MM.1S (cell line): ENCODE results near the gene NUDT22.

Source experiments
- DNase-seq: peaks from one replicate; pipeline ENCODE4 v3.0.0-alpha.2; 2015
- H2AFZ ChIP-seq: fragments of 300-600 bp; sonication (generic); 2 replicates; pipeline ENCODE4 v1.6.0; 2016; ENCODE audit warnings: antibody characterized with exemption, low read length
- H3F3A ChIP-seq: fragments of 300-600 bp; sonication (generic); 2 replicates; pipeline ENCODE4 v1.6.1; 2016; ENCODE audit warnings: mild to moderate bottlenecking, antibody characterized with exemption, low read length, moderate library complexity, mixed read lengths; ENCODE audit not compliant: insufficient read depth
- H3K27ac ChIP-seq: fragments of 300-600 bp; sonication (generic); 2 replicates; pipeline ENCODE4 v1.5.1; 2016; ENCODE audit warnings: mild to moderate bottlenecking, low read length
- H3K27me3 ChIP-seq: fragments of 300-600 bp; sonication (generic); replicated peaks from 2 replicates; pipeline ENCODE4 v1.6.0; 2016; ENCODE audit warnings: low read length; ENCODE audit not compliant: insufficient read depth
- H3K36me3 ChIP-seq: fragments of 300-600 bp; sonication (generic); replicated peaks from 2 replicates; pipeline ENCODE4 v1.6.1; 2016; ENCODE audit warnings: mild to moderate bottlenecking, low read length, mixed read lengths; ENCODE audit not compliant: insufficient read depth
- H3K4me1 ChIP-seq: fragments of 300-600 bp; sonication (generic); 2 replicates; pipeline ENCODE4 v1.6.1; 2016; ENCODE audit warnings: low read length, mixed read lengths
- H3K4me2 ChIP-seq: fragments of 300-600 bp; sonication (generic); 2 replicates; pipeline ENCODE4 v1.6.0; 2016; ENCODE audit warnings: low read depth, low read length
- H3K4me3 ChIP-seq: fragments of 300-600 bp; sonication (generic); 2 replicates; pipeline ENCODE4 v1.5.1; 2016; ENCODE audit warnings: low read length, mixed read lengths
- H3K79me2 ChIP-seq: fragments of 300-600 bp; sonication (generic); 2 replicates; pipeline ENCODE4 v1.6.1; 2016; ENCODE audit warnings: mixed run types, low read length, mixed read lengths
- H3K9ac ChIP-seq: fragments of 300-600 bp; sonication (generic); 2 replicates; pipeline ENCODE4 v1.6.1; 2016; ENCODE audit warnings: low read length, mixed read lengths
- H3K9me2 ChIP-seq: fragments of 300-600 bp; sonication (generic); replicated peaks from 2 replicates; pipeline ENCODE4 v1.6.1; 2016; ENCODE audit warnings: mild to moderate bottlenecking, low read length, mixed read lengths; ENCODE audit not compliant: insufficient read depth
- H3K9me3 ChIP-seq: fragments of 300-600 bp; sonication (generic); replicated peaks from 2 replicates; pipeline ENCODE4 v1.6.1; 2016; ENCODE audit warnings: mild to moderate bottlenecking, low read length, mixed read lengths; ENCODE audit not compliant: insufficient read depth
- H4K20me1 ChIP-seq: fragments of 300-600 bp; sonication (generic); 2 replicates; pipeline ENCODE4 v1.6.1; 2016; ENCODE audit warnings: mild to moderate bottlenecking, low read length, moderate library complexity, mixed read lengths; ENCODE audit not compliant: insufficient read depth
- EZH2 ChIP-seq: fragments of 300-600 bp; sonication (generic); optimal IDR thresholded peaks from 2 replicates; pipeline ENCODE3; 2017; ENCODE audit warnings: low read depth, mild to moderate bottlenecking, antibody characterized with exemption, low read length, mixed read lengths
- EZH2phosphoT487 ChIP-seq: fragments of 300-600 bp; sonication (generic); IDR thresholded peaks from 2 replicates; pipeline ENCODE4 v1.6.1; 2018; ENCODE audit warnings: antibody characterized with exemption, low read length
- TF ChIP-seq, protein P1 (sequence below): fragments of 300-600 bp; sonication (generic); IDR thresholded peaks from 2 replicates; pipeline ENCODE4 v1.5.1; 2016; ENCODE audit warnings: antibody characterized with exemption, low read length, mixed read lengths

NUDT22 gene

DNA sequence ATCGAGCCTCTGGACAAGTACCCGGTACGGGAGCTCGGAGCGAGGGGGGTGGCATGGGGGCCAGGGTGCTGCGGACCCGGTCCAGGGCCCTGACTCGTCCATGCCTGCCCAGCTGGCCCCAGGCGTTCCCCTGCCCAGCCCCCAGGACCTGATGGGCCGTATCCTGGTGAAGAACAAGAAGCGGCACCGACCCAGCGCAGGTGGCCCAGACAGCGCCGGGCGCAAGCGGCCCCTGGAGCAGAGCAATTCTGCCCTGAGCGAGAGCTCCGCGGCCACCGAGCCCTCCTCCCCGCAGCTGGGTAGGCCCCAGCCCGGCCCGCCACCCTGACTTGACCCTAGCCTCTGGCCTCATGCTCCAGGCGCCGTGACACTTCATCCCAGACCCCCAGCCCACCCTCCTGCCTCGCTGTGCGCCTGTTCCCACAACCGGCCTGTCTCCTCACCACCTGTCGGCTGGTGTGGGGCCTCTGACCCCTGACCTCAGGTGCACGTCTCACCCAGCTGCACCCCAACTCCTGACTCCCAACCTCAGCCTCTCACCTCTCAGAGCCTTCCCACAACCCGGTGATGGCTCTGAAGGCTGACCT lies 33.0 kb downstream of the NUDT22 start:
- Histone ChIP-seq H3K9me3 (no peaks in the 10 kb centered on the region), H3K4me1 (no peaks in the 10 kb centered on the region), H2AFZ (no peak overlapping the region), H3K9me2 (no peaks in the 10 kb centered on the region), H3K36me3 (no peaks in the 10 kb centered on the region), H4K20me1 (no peaks in the 10 kb centered on the region), H3F3A (no peaks in the 10 kb centered on the region), H3K27ac (no peak overlapping the region), H3K4me3 (no peak overlapping the region), H3K9ac (no peak overlapping the region), H3K27me3 (no peaks in the 10 kb centered on the region), H3K79me2 (no peaks in the 10 kb centered on the region), H3K4me2 (no peak overlapping the region)
- DNase-seq = no peak
- TF ChIP-seq, protein P1, sequence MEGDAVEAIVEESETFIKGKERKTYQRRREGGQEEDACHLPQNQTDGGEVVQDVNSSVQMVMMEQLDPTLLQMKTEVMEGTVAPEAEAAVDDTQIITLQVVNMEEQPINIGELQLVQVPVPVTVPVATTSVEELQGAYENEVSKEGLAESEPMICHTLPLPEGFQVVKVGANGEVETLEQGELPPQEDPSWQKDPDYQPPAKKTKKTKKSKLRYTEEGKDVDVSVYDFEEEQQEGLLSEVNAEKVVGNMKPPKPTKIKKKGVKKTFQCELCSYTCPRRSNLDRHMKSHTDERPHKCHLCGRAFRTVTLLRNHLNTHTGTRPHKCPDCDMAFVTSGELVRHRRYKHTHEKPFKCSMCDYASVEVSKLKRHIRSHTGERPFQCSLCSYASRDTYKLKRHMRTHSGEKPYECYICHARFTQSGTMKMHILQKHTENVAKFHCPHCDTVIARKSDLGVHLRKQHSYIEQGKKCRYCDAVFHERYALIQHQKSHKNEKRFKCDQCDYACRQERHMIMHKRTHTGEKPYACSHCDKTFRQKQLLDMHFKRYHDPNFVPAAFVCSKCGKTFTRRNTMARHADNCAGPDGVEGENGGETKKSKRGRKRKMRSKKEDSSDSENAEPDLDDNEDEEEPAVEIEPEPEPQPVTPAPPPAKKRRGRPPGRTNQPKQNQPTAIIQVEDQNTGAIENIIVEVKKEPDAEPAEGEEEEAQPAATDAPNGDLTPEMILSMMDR = no peak
- TF ChIP-seq EZH2 = no peak
- no peak for TF ChIP-seq EZH2phosphoT487

DNA sequence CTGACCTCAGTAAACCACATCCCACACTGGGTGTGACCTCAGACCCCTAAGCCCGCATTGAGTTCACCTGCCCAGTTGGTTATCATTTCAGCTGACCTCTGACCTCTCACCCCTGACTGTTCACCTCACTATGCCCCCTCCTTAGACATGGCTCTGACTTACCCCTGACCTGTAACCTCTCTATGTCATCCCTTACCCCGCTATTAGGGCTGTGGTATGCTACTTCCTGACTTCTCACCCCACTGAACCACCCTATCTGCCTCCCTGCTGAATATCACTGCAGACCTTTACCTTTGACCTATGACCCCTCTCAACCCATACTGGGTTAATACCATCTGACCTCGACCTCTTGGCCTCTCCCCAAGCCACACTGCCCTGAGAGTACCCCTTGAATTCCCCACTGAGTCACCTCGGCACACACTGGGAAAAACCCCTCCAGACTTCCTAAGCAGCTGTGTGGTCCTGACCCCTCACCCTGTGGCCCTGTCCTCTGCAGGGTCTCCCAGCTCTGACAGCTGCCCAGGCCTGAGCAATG lies 33.5 kb downstream of the NUDT22 start:
- H3K9ac ChIP-seq = no peak overlapping the region
- H3K9me3 ChIP-seq = no peaks in the 10 kb centered on the region
- no peaks in the 10 kb centered on the region for H3K9me2 ChIP-seq
- no peaks in the 10 kb centered on the region for H3K4me1 ChIP-seq
- no peaks in the 10 kb centered on the region for H3K27me3 ChIP-seq
- H2AFZ ChIP-seq = no peak overlapping the region
- no peaks in the 10 kb centered on the region for H3K36me3 ChIP-seq
- no peak for DNase-seq
- no peaks in the 10 kb centered on the region for H3K79me2 ChIP-seq
- TF ChIP-seq EZH2phosphoT487 (no peak), EZH2 (no peak)
- TF ChIP-seq, protein P1 = no peak
- no peak overlapping the region for H3K27ac ChIP-seq
- H3F3A ChIP-seq = no peaks in the 10 kb centered on the region
- no peaks in the 10 kb centered on the region for H4K20me1 ChIP-seq
- H3K4me3 ChIP-seq = no peak overlapping the region
- H3K4me2 ChIP-seq = no peak overlapping the region

DNA sequence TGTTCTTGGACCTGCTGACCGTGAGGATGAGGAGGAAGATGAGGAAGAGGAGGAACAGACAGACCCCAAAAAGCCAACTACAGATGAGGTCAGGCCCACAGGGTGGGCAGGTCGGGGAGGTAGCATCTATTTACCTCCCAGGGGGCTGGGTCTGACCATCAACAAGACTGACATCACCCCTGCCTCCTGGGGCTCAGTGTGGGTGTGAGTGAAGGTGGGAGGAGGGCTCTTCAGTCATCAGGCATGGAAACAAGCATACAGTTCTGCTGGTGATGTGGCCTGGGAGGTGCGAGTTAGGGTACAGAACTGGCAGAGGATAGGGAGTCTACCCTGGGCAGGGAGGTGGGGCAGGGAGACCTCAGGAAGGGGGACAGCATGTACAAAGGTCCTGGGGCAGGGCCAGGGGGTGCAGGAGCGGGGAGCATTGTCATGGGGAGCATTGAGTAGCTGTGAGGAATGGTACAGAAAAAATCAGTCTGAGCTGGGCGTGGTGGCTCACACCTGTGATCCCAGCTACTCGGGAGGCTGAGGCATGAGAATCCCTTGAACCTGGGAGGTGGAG lies 34.2 kb downstream of the NUDT22 start:
- TF ChIP-seq, protein P1 = no peak
- TF ChIP-seq EZH2phosphoT487 = no peak
- no peak for TF ChIP-seq EZH2
- H3K9ac ChIP-seq = no peak overlapping the region
- H3K36me3 ChIP-seq = no peaks in the 10 kb centered on the region

More for the DNA sequence above, 34.2 kb downstream of the NUDT22 start:
- no peak overlapping the region for H3K4me2 ChIP-seq
- no peaks in the 10 kb centered on the region for H4K20me1 ChIP-seq
- H3K4me1 ChIP-seq = no peaks in the 10 kb centered on the region
- H3F3A ChIP-seq = no peaks in the 10 kb centered on the region
- no peak overlapping the region for H3K4me3 ChIP-seq
- no peaks in the 10 kb centered on the region for H3K27me3 ChIP-seq
- H3K27ac ChIP-seq = no peak overlapping the region
- H2AFZ ChIP-seq = no peak overlapping the region
- H3K9me2 ChIP-seq = no peaks in the 10 kb centered on the region
- no peaks in the 10 kb centered on the region for H3K79me2 ChIP-seq
- H3K9me3 ChIP-seq = no peaks in the 10 kb centered on the region
- no peak for DNase-seq
